Dedifferentiated amniotic fluid mesenchymal stem cell (primary cell): Measurements from ENCODE around the gene TMEM164.

Source experiments
- DNase-seq: peaks from one replicate; pipeline ENCODE4 v3.0.0-alpha.2; 2016; ENCODE audit errors: extremely low spot score

The TMEM164 gene

GRCh38 chrX:110037178-110037577 is 34.3 kb downstream of the TMEM164 start:
- DNase-seq, result no peak

GRCh38 chrX:110038900-110039299 is 36.0 kb downstream of the TMEM164 start:
- no peak for DNase-seq

GRCh38 chrX:110041980-110042379 is 39.1 kb downstream of the TMEM164 start:
- DNase-seq, result no peak

GRCh38 chrX:110042496-110042895 is 39.6 kb downstream of the TMEM164 start:
- no peak for DNase-seq

- no peak for DNase-seq
Observed at GRCh38 chrX:110043506-110043905, 40.6 kb downstream of the TMEM164 start.

- no peak for DNase-seq
Observed at GRCh38 chrX:110044346-110045249, 41.7 kb downstream of the TMEM164 start.

DNA sequence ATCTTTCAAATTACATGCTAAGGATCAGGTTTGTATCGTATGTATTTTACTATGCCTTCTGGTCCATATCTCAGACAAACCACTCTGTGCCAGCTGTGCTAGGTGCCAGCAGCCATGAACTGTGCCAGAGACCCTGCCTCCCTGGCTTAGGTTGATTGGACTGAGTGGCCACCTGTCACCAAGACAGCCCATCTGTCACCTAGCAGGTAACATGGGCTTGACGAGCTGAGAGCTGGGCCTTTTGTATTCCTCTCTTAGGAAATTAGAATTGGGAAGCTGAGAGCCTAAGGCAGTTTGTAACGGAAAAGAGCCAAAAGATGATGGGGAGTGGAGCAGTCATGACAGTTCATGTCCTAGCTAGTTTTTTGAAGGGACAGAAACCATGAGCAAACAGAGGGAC is 42.5 kb downstream of the TMEM164 start:
- DNase-seq, result no peak

DNA sequence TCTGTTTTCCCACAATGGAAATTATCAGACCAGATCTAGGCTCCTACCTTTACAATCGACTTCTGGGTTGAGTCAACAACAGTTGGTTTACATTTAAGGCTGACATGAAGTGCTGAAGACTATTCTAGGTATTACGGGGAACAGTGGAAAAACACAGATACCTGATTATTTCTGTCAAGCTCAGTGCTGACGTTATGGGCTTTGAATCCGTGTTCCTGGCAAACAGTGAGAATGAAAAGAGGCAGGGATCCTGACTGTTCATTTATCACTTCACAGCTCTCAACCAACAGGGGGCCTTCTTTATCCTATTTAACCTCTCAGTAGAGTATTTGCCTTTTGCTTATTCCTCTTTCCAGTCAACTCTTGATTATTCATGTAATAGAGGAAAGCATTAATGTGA is 43.1 kb downstream of the TMEM164 start:
- DNase-seq, result no peak

- no peak for DNase-seq
Observed at GRCh38 chrX:110046971-110047370, 44.1 kb downstream of the TMEM164 start.

- no peak for DNase-seq
Observed at GRCh38 chrX:110049096-110049495, 46.2 kb downstream of the TMEM164 start.

DNA sequence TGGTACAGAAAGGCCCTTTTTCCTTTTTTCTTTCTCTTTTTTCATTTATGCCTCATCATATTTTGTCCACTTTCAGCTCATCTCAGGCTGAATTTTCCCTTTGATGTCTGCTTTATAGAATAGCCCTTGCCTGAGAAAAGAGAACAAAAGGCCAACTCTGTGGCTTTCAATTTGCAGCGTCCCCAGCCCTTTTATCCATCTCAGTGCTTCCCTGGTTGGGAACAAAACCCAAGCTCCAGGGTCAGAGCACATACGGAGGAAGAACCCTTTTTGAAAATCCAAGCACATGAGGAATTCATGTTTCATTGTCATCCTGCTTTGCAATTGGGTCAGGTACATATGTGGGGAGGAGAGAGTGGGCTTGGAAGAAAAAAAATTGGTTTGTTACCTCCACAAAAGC is 47.5 kb downstream of the TMEM164 start:
- no peak for DNase-seq

GRCh38 chrX:110050901-110051300 is 48.0 kb downstream of the TMEM164 start:
- DNase-seq, result no peak

GRCh38 chrX:110051559-110051958 is 48.6 kb downstream of the TMEM164 start:
- no peak for DNase-seq

DNA sequence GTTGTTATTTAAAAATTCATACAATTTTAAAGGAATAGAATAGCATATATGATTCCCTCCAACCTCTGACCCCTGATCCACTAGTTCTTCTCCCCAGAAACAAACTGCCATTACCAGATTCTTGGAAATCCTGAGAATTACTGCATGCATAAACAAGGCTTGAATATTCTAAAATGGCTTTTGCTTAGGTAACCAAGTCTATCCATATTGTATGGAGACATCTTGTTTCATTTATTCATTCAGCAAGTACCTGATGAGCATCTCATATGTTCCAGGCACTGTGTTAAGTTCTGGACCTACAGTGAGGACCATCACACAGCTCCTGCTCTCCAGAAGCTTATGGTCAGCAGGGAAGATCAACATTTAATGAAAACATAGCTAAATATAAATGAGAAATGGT is 49.4 kb downstream of the TMEM164 start:
- no peak for DNase-seq

DNA sequence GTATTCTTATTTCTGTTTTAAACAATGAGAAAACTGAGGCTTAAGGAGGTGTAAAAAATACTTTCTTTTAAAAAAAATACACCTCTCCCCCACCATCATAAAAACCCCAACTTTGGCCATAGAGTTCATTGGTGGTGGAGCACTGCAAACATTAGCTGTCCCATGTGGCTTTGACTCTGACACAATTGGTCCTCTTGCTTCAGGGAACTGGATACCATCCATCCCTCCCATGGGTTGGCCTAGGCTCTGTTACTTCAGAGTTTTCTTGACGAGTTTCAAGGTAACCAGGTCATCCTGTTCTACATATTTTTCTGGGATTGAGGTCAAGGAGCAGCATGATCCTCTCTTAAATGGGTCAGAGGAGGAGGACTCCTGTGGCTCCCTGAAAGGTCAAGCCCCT is 50.5 kb downstream of the TMEM164 start:
- no peak for DNase-seq

- DNase-seq, result no peak
Observed at GRCh38 chrX:110055616-110056015, 52.7 kb downstream of the TMEM164 start.

DNA sequence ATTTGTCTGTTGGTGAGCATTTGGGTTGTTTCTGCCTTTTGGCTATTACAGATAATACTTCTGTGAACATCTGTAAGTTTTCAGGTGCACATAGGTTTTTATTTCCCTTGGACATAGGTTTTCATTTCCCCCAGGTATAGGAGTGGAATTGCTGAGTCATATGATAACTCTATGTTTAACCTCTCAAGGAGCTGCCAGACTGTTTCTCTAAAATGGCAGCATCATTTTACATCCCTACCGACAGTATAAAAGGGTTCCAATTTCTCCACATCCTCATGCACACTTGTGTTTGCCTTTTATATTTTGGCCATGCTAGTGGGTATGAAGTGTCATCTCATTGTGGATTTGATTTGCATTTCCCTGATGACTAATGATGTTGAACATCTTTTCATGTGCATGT is 53.5 kb downstream of the TMEM164 start:
- no peak for DNase-seq

GRCh38 chrX:110059410-110059809 is 56.5 kb downstream of the TMEM164 start:
- DNase-seq, result no peak

DNA sequence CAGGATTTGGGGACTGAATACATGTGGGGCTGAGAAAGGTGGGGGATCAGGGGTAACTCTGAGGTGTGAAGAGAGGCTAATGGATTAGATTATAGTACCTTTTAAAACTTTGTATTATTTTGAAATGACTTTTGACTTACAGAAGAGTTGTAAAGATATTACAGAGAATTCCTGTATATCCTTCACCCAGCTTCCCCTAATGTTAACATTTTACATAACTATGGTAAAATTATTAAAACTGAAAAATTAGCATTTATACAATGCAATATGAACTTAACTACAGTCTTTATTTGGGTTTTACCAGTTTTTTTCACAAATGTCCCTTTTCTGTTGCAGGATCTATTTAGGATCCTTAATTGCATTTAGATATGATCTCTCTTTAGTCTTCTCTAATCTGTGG is 57.4 kb downstream of the TMEM164 start:
- no peak for DNase-seq

DNA sequence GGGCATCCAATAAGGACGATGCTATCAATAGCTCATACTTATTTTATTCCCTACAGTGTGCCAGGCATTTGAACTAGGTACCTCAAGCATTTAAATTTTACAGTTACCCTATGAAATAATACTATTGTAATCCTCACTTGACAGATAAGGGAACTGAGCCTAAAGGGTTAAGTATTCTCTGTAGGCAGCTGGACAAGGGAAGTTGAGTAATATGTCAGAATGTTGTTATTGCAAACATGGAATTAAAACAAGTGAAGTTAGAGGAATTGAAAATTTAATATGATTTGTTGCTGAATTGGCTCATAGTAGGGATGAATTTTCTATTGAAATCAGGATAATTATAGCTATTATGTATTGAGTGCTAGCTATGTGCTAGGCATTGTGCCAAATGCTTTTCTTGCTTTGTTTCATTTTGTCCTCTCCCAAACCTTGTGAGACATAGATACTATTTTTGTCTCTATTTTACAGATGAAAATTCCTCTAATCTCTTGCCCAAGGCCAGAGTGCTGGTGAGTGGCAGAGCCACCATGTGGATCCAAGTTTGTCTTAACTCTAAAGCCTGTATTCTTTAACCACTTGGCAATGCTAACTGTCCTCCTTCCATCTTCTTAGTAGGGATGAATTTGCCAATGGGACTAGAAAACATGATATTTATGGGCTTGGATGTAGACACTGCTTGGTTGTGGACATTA is 58.1 kb downstream of the TMEM164 start:
- DNase-seq, result no peak

- no peak for DNase-seq
Observed at GRCh38 chrX:110062919-110063318, 60.0 kb downstream of the TMEM164 start.

GRCh38 chrX:110066488-110067225 is 63.7 kb downstream of the TMEM164 start:
- no peak for DNase-seq

GRCh38 chrX:110070970-110071369 is 68.1 kb downstream of the TMEM164 start:
- DNase-seq, result no peak
